Progenitor cell of endocrine pancreas (in vitro differentiated cells): ENCODE data around the gene FOXM1. TPM values are rescaled to one million over a fixed set of nuclear protein-coding genes. Genes with fewer than 3 reads are reported as not detected.

Experiments
- DNase-seq: peaks from one replicate; pipeline ENCODE4 v3.0.0; 2021; ENCODE audit warnings: low spot score; ENCODE audit not compliant: unreplicated experiment
- H3K27ac Mint-ChIP-seq: 2 replicates; pipeline ENCODE4 v1.8.0; 2021; ENCODE audit warnings: mild to moderate bottlenecking, moderate library complexity, mixed read lengths
- H3K27me3 Mint-ChIP-seq: 2 replicates; pipeline ENCODE4 v1.8.0; 2021; ENCODE audit warnings: mixed read lengths
- H3K36me3 Mint-ChIP-seq: 2 replicates; pipeline ENCODE4 v1.8.0; 2022; ENCODE audit warnings: mixed read lengths; ENCODE audit not compliant: insufficient read depth
- H3K4me1 Mint-ChIP-seq: 2 replicates; pipeline ENCODE4 v1.8.0; 2021; ENCODE audit warnings: low read depth, mixed read lengths
- H3K4me3 Mint-ChIP-seq: 2 replicates; pipeline ENCODE4 v1.8.0; 2021; ENCODE audit warnings: low read depth, mild to moderate bottlenecking, moderate library complexity, mixed read lengths
- H3K9me3 Mint-ChIP-seq: 2 replicates; pipeline ENCODE4 v1.8.0; 2021; ENCODE audit warnings: low read depth, mixed read lengths
- total RNA-seq: library from RNA; stranded (reverse); gene quantifications from 2 replicates; pipeline ENCODE4 v1.2.1, GENCODE V29; 2021
- TF ChIP-seq, protein P1 (sequence below): fragments of 200-600 bp; sonication (generic); IDR thresholded peaks from one replicate; pipeline ENCODE4 v1.5.0; 2021; ENCODE audit warnings: antibody characterized with exemption, mild to moderate bottlenecking; ENCODE audit not compliant: unreplicated experiment

The FOXM1 gene
- total RNA-seq, 1 donor from 2014 or later = 92.2 TPM

- H3K4me1 Mint-ChIP-seq = peaks cover 15% of the 10 kb centered on the region
- DNase-seq = no peak
- TF ChIP-seq, protein P1, sequence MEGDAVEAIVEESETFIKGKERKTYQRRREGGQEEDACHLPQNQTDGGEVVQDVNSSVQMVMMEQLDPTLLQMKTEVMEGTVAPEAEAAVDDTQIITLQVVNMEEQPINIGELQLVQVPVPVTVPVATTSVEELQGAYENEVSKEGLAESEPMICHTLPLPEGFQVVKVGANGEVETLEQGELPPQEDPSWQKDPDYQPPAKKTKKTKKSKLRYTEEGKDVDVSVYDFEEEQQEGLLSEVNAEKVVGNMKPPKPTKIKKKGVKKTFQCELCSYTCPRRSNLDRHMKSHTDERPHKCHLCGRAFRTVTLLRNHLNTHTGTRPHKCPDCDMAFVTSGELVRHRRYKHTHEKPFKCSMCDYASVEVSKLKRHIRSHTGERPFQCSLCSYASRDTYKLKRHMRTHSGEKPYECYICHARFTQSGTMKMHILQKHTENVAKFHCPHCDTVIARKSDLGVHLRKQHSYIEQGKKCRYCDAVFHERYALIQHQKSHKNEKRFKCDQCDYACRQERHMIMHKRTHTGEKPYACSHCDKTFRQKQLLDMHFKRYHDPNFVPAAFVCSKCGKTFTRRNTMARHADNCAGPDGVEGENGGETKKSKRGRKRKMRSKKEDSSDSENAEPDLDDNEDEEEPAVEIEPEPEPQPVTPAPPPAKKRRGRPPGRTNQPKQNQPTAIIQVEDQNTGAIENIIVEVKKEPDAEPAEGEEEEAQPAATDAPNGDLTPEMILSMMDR = no peak
- no peak within 1 kb of the TSS for H3K4me3 Mint-ChIP-seq
- H3K36me3 Mint-ChIP-seq = peaks cover 8% of the 10 kb centered on the region
- H3K27ac Mint-ChIP-seq = peak within 1 kb of the TSS; percentile 33
- H3K27me3 Mint-ChIP-seq = peaks cover 13% of the 10 kb centered on the region
- H3K9me3 Mint-ChIP-seq = no peaks in the 10 kb centered on the region
Observed at GRCh38 chr12:2857021-2857431, 19.9 kb downstream of the FOXM1 start, which contains the start of gene TEX52. Gene TEX52, minus strand, starts transcription at chr12:2857039. Its CDS starts 13 bp downstream, at chr12:2857026.

- Mint-ChIP-seq H3K4me3 (no peak overlapping the region), H3K9me3 (no peaks in the 10 kb centered on the region), H3K27me3 (peaks cover 13% of the 10 kb centered on the region), H3K27ac (no peak overlapping the region), H3K36me3 (peaks cover 7% of the 10 kb centered on the region), H3K4me1 (peaks cover 15% of the 10 kb centered on the region)
- DNase-seq = no peak
- TF ChIP-seq, protein P1 = no peak
Observed at GRCh38 chr12:2856051-2856450, 20.9 kb downstream of the FOXM1 start.

- H3K36me3 Mint-ChIP-seq = peaks cover 6% of the 10 kb centered on the region
- H3K4me1 Mint-ChIP-seq = peaks cover 15% of the 10 kb centered on the region
- no peak overlapping the region for H3K27ac Mint-ChIP-seq
- H3K4me3 Mint-ChIP-seq = no peak overlapping the region
- TF ChIP-seq, protein P1 = no peak
- H3K9me3 Mint-ChIP-seq = no peaks in the 10 kb centered on the region
- no peak for DNase-seq
- peaks cover 13% of the 10 kb centered on the region for H3K27me3 Mint-ChIP-seq
Observed at GRCh38 chr12:2855546-2855945, 21.4 kb downstream of the FOXM1 start.

- H3K27ac Mint-ChIP-seq = no peak overlapping the region
- peaks cover 13% of the 10 kb centered on the region for H3K27me3 Mint-ChIP-seq
- no peak overlapping the region for H3K4me3 Mint-ChIP-seq
- peaks cover 15% of the 10 kb centered on the region for H3K4me1 Mint-ChIP-seq
- peaks cover 2% of the 10 kb centered on the region for H3K36me3 Mint-ChIP-seq
- TF ChIP-seq, protein P1 = no peak
- no peaks in the 10 kb centered on the region for H3K9me3 Mint-ChIP-seq
- DNase-seq = no peak
Observed at GRCh38 chr12:2854669-2855453, 22.1 kb downstream of the FOXM1 start.

DNA sequence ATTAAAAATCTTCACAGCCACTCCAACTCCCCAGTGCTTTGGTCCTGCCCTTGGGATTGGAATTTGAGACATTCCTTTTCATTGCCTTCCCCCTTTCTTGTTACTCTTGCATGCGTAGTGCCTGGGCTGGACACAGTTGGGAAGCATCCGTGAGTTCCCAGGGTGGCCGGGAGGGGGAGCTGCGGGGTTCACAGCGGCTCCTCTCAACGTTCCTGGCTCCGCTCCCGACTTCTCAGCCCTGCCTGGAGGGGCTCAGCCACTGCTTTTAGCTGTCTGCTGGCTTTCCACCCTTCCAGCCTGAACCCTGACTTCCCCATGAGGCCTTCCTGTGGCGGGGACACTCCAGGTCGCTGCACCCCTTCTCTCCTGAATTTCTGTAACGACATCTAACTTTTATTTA is 23.3 kb downstream of the FOXM1 start:
- Mint-ChIP-seq H3K27ac (peak overlapping the region; percentile 12), H3K4me1 (peaks cover 18% of the 10 kb centered on the region), H3K4me3 (no peak overlapping the region), H3K27me3 (peaks cover 13% of the 10 kb centered on the region), H3K9me3 (no peaks in the 10 kb centered on the region), H3K36me3 (peaks cover under 1% of the 10 kb centered on the region)
- TF ChIP-seq, protein P1 = peak; percentile 98
- peak; percentile 93 for DNase-seq
